Osteoblast (primary cell): Measurements from ENCODE around the gene COL3A1. TPM values are rescaled to one million over a fixed set of nuclear protein-coding genes. Genes with fewer than 3 reads are reported as not detected.
A peak's percentile ranks its signal among the peaks of the same experiment; 100 is the strongest.

ENCODE experiments used
- DNase-seq: peaks from one replicate; pipeline ENCODE4 v3.0.0; 2011; ENCODE audit warnings: low spot score, mixed read lengths; ENCODE audit not compliant: insufficient read length; ENCODE audit errors: missing footprints
- H2AFZ ChIP-seq: 2 replicates; pipeline ENCODE4 v1.6.0; 2011; ENCODE audit warnings: mild to moderate bottlenecking, low read length
- H3K27ac ChIP-seq: 2 replicates; pipeline ENCODE4 v1.5.1; 2011; ENCODE audit warnings: mild to moderate bottlenecking, low read depth, low read length, moderate library complexity
- H3K27me3 ChIP-seq: 2 replicates; pipeline ENCODE4 v1.6.0; 2012; ENCODE audit warnings: mild to moderate bottlenecking, control low read depth, inconsistent platforms, low read length, moderate library complexity; ENCODE audit not compliant: insufficient read depth
- H3K36me3 ChIP-seq: 2 replicates; pipeline ENCODE4 v1.5.1; 2011; ENCODE audit warnings: mild to moderate bottlenecking, low read length, control low read depth, moderate library complexity; ENCODE audit not compliant: insufficient read depth
- H3K4me1 ChIP-seq: 2 replicates; pipeline ENCODE4 v1.5.1; 2011; ENCODE audit warnings: mild to moderate bottlenecking, low read length, control low read depth, moderate library complexity; ENCODE audit not compliant: insufficient read depth
- H3K4me2 ChIP-seq: 2 replicates; pipeline ENCODE4 v1.6.0; 2011; ENCODE audit warnings: mild to moderate bottlenecking, low read length; ENCODE audit not compliant: insufficient read depth
- H3K4me3 ChIP-seq: fragments of 200-600 bp; sonication (generic); 3 replicates; pipeline ENCODE4 v1.5.1; 2012; ENCODE audit warnings: mild to moderate bottlenecking, low read length, inconsistent platforms; ENCODE audit not compliant: insufficient read depth
- H3K79me2 ChIP-seq: 2 replicates; pipeline ENCODE4 v1.6.0; 2012; ENCODE audit warnings: mild to moderate bottlenecking, low read length, control low read depth, inconsistent platforms; ENCODE audit not compliant: insufficient read depth
- H3K9me3 ChIP-seq: 2 replicates; pipeline ENCODE4 v1.5.1; 2011; ENCODE audit warnings: low read depth, low read length, control low read depth
- H4K20me1 ChIP-seq: 2 replicates; pipeline ENCODE4 v1.6.0; 2012; ENCODE audit warnings: mild to moderate bottlenecking, low read length, control low read depth; ENCODE audit not compliant: insufficient read depth
- total RNA-seq: library from RNA; depleted of rRNA; stranded (reverse); fragments of >200 nt; gene quantifications from 2 replicates; pipeline ENCODE4 v1.2.3, GENCODE V29; 2012
- TF ChIP-seq, protein P1 (sequence below): IDR thresholded peaks from 2 replicates; pipeline ENCODE4 v1.5.1; 2011; ENCODE audit warnings: mild to moderate bottlenecking, low read depth, low read length, moderate library complexity; ENCODE audit errors: extremely low read depth

COL3A1 gene
- total RNA-seq, 1 donor: 5,672 TPM

DNA sequence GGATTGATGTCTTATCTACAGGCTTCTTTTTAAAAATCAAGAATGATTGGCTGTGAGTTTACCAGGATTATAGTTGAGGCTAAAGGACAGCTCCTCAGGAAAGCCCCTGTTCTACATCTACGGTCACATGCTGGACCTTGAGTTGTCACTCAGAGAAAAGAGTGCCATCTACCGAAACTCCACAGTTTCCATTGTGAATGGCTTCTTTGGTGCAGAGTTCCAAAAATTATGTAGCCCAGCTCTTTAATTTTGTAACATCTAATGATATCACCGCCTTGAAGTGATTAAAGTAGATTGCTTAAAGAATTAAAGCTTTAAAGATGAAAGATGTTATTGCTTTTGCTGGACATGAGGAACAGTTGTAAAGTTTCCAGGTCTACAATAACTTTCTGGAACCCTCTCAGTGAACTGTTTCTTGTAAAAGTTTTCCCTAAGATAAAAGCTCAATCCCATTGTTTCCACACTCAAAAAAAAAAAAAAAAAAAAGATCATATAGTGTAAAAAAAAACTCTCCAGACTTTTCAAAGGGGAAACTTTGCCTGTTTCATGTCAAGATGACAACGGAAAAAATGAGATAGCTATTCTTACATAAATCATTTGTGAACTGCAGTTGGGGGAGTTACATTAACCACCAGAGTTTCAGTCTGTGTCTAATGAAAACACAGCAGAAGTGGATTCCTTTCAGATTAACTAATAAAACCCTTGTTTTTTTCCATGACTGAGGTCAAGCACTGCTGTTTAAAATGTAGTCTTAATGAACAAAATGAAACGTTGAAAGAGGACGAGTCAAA is 4.3 kb downstream of the COL3A1 start:
- H2AFZ ChIP-seq: no peak overlapping the region
- peaks cover 89% of the 10 kb centered on the region for H3K79me2 ChIP-seq
- DNase-seq: no peak
- peak overlapping the region; percentile 93 for H3K27ac ChIP-seq
- H3K9me3 ChIP-seq: no peaks in the 10 kb centered on the region
- TF ChIP-seq, protein P1, sequence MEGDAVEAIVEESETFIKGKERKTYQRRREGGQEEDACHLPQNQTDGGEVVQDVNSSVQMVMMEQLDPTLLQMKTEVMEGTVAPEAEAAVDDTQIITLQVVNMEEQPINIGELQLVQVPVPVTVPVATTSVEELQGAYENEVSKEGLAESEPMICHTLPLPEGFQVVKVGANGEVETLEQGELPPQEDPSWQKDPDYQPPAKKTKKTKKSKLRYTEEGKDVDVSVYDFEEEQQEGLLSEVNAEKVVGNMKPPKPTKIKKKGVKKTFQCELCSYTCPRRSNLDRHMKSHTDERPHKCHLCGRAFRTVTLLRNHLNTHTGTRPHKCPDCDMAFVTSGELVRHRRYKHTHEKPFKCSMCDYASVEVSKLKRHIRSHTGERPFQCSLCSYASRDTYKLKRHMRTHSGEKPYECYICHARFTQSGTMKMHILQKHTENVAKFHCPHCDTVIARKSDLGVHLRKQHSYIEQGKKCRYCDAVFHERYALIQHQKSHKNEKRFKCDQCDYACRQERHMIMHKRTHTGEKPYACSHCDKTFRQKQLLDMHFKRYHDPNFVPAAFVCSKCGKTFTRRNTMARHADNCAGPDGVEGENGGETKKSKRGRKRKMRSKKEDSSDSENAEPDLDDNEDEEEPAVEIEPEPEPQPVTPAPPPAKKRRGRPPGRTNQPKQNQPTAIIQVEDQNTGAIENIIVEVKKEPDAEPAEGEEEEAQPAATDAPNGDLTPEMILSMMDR: peak; percentile 54
- peaks cover 66% of the 10 kb centered on the region for H3K4me1 ChIP-seq
- no peaks in the 10 kb centered on the region for H3K27me3 ChIP-seq
- no peaks in the 10 kb centered on the region for H4K20me1 ChIP-seq
- peak overlapping the region; percentile 94 for H3K4me2 ChIP-seq
- H3K4me3 ChIP-seq: peak overlapping the region; percentile 78
- H3K36me3 ChIP-seq: peaks cover 8% of the 10 kb centered on the region

DNA sequence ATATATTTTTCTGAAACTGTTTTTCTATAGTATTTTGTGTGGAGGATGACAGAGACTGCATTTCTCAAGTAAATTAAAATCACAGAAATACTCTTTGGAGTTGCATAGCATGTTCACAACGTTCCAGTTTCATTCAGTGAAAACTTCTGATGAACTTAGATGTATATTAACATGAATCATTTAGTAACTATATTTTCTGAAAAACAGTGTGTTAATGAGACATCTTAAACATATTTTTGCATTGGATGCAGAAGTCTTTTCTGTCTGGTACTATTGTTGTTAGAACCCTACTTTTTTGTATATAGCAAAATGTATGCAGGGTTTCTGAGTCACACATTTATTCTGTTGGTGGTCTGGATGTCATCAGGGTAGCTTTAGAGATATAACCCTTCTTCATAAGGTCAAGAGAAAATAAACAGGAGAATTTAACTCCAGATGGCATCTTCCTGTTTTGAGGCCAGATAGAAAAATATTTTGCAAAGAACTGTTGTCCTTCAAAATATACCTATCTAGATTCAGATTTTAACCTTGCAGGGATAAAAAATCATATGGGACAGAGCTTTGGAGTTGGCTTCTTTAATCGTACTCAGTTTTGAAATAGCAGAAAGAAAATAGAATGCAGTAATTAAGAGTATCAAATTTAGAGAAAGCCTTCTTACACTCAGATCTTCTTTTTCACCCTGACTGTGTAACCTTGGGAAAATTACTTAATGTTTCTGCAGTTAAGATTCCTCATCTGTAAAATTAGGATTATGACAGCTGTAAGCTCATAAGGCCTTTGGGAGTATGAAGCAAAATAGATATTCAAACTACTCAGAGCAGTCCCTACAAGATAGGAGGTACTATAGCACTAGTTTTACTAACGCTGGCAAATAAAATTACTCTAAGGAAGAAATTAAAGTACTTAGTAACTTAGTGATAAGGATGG is 5.3 kb downstream of the COL3A1 start:
- H3K27ac ChIP-seq: peak overlapping the region; percentile 93
- no peaks in the 10 kb centered on the region for H3K9me3 ChIP-seq
- no peaks in the 10 kb centered on the region for H4K20me1 ChIP-seq
- H3K79me2 ChIP-seq: peaks cover 83% of the 10 kb centered on the region
- peaks cover 8% of the 10 kb centered on the region for H3K36me3 ChIP-seq
- H3K4me3 ChIP-seq: peak overlapping the region; percentile 78
- peaks cover 70% of the 10 kb centered on the region for H3K4me1 ChIP-seq
- H3K27me3 ChIP-seq: no peaks in the 10 kb centered on the region
- no peak for DNase-seq
- H3K4me2 ChIP-seq: peak overlapping the region; percentile 94
- H2AFZ ChIP-seq: no peak overlapping the region
- TF ChIP-seq, protein P1: no peak

DNA sequence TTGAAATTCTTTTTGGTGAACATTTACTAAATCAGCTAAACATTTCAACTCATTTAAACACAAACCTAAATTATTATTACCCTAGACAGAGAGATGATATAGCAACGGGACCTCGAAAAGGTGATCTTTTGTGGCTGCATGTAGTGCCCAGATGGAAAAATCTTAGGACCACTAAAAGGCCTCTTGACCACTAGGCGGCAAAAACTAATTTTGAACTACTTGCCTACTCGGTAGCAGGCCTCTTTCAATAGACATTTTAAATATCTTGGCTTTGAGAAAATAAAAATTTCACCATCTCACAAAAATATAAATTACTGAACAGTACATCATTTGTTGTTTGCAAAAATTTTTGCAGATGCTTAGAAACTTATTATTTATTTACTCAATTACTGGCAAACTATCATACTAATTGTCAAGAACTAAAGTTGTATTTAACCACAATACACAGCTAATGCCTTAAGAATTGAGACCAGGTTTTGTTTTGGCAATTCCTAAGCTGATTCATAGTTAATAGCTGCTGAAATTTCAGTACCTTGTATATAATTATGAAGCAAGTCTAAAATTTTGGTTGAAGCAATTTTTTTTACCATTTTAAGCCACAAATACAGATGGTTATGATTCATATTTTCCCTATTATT is 9.4 kb downstream of the COL3A1 start:
- H3K79me2 ChIP-seq: peaks cover 46% of the 10 kb centered on the region
- H3K27me3 ChIP-seq: no peaks in the 10 kb centered on the region
- H3K4me2 ChIP-seq: peak overlapping the region; percentile 66
- peaks cover 63% of the 10 kb centered on the region for H3K4me1 ChIP-seq
- TF ChIP-seq, protein P1: peak; percentile 69
- peaks cover 39% of the 10 kb centered on the region for H3K36me3 ChIP-seq
- no peak for DNase-seq
- no peaks in the 10 kb centered on the region for H4K20me1 ChIP-seq
- H2AFZ ChIP-seq: no peak overlapping the region
- peak overlapping the region; percentile 93 for H3K27ac ChIP-seq
- no peak overlapping the region for H3K4me3 ChIP-seq
- H3K9me3 ChIP-seq: no peaks in the 10 kb centered on the region
